B cell (primary cell): ENCODE measurements around the gene EPS8L3.

ENCODE experiments used
- CTCF ChIP-seq: fragments of 200-600 bp; IDR thresholded peaks from one replicate; pipeline ENCODE4 v1.8.0; 2022; ENCODE audit warnings: antibody characterized with exemption, mild to moderate bottlenecking
- EZH2 ChIP-seq: IDR thresholded peaks from 2 replicates; pipeline ENCODE4 v1.6.1; 2012; ENCODE audit warnings: borderline replicate concordance, low read depth, mild to moderate bottlenecking, moderate library complexity, low read length; ENCODE audit not compliant: insufficient read depth, poor library complexity, severe bottlenecking

GRCh38 chr1:109739738-109740614 lies 23.7 kb downstream of the EPS8L3 start:
- TF ChIP-seq CTCF: no peak
- no peak for TF ChIP-seq EZH2
